Choroid plexus epithelial cell (primary cell): ENCODE measurements around the gene CRIM1.

Experiments used
- DNase-seq: peaks from one replicate; pipeline ENCODE4 v3.0.0-alpha.2; 2010; ENCODE audit warnings: low read depth
- H3K4me3 ChIP-seq: 2 replicates; pipeline ENCODE4 v1.5.1; 2011; ENCODE audit warnings: low read depth, mild to moderate bottlenecking, control low read depth, low read length, moderate library complexity
- TF ChIP-seq, protein P1 (sequence below): conservative IDR thresholded peaks from 2 replicates; pipeline ENCODE4 v1.5.1; 2011; ENCODE audit warnings: low read depth, mild to moderate bottlenecking, control low read depth, inconsistent platforms, low read length, moderate library complexity

The CRIM1 gene

GRCh38 chr2:36403675-36404230 lies 48.2 kb downstream of the CRIM1 start:
- peak; percentile 87 for DNase-seq
- no peak overlapping the region for H3K4me3 ChIP-seq
- TF ChIP-seq, protein P1, sequence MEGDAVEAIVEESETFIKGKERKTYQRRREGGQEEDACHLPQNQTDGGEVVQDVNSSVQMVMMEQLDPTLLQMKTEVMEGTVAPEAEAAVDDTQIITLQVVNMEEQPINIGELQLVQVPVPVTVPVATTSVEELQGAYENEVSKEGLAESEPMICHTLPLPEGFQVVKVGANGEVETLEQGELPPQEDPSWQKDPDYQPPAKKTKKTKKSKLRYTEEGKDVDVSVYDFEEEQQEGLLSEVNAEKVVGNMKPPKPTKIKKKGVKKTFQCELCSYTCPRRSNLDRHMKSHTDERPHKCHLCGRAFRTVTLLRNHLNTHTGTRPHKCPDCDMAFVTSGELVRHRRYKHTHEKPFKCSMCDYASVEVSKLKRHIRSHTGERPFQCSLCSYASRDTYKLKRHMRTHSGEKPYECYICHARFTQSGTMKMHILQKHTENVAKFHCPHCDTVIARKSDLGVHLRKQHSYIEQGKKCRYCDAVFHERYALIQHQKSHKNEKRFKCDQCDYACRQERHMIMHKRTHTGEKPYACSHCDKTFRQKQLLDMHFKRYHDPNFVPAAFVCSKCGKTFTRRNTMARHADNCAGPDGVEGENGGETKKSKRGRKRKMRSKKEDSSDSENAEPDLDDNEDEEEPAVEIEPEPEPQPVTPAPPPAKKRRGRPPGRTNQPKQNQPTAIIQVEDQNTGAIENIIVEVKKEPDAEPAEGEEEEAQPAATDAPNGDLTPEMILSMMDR = no peak

GRCh38 chr2:36404318-36404717 lies 48.7 kb downstream of the CRIM1 start:
- peak; percentile 49 for DNase-seq
- no peak overlapping the region for H3K4me3 ChIP-seq
- TF ChIP-seq, protein P1 = no peak

- TF ChIP-seq, protein P1 = no peak
- H3K4me3 ChIP-seq = no peak overlapping the region
- DNase-seq = no peak
These were observed 49.2 kb downstream of the CRIM1 start for GRCh38 chr2:36404754-36405153.

DNA sequence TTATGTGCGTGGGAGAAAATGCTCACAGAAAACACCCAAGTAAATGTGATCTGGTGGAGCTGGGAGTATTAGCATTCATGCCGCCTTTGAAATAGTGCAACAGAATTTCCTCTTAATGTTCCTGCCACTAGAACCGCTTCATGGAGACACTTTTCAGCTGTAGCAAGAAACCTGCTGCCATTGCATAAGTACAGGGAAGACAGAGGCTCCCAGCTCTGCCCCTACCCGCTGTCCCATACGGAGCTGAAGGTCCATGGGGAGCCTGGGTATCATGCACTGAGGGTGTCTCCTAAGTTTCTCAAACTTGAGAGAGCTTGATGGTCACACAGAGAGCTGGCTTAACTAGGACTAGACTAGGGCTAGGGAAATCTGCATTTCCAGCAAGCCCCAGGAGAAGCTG lies 49.6 kb downstream of the CRIM1 start:
- no peak for DNase-seq
- TF ChIP-seq, protein P1 = no peak
- H3K4me3 ChIP-seq = no peak overlapping the region

DNA sequence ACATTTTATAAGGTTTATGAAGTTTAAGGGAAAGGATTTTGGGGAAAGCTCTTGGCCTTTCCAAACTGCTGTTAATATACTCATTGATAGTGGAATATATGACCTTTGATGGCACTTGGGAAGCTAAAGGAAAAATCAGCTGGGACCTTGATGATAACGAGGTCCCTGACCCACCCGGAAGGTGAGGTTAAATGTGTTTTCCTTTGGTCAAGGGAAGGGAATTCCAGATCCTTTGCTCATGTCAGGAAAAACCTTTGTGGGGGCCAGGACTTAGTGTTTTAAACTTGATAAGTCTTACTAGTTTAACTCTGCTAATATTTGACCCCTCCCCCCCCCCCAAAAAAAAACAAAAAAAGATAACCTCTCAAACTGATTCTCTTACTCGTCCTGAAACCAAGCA lies 50.7 kb downstream of the CRIM1 start:
- H3K4me3 ChIP-seq = no peak overlapping the region
- DNase-seq = no peak
- TF ChIP-seq, protein P1 = no peak

DNA sequence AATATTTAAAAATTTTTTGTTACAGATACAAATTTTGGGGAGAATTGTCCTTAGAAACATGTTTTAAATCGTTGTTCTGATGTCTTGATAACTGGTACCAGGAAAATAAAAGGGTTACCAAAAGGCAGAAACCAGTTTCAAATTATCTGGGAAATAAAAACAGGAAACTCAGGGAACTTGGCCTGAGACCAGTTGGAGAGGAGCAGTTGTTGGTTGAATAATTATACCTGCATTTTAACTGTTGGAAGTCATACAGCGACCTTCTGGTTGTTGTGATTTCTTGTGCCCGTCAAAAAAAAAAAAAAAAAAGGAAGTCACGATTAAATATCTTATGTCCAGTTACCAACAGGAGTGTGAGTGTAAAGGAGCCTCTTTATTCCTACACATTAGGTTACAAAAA lies 51.8 kb downstream of the CRIM1 start:
- DNase-seq = no peak
- TF ChIP-seq, protein P1 = no peak
- H3K4me3 ChIP-seq = no peak overlapping the region

- no peak overlapping the region for H3K4me3 ChIP-seq
- peak; percentile 95 for DNase-seq
- TF ChIP-seq, protein P1 = no peak
These were observed 52.7 kb downstream of the CRIM1 start for GRCh38 chr2:36408198-36408703.
